Mesendoderm (in vitro differentiated cells): Measurements from ENCODE around the gene TEAD4.
A peak's percentile ranks its signal among the peaks of the same experiment; 100 is the strongest.

Experiments used
- DNase-seq: peaks from one replicate; pipeline ENCODE4 v3.0.0; 2013
- H2AK5ac ChIP-seq: 2 replicates; pipeline ENCODE4 v1.6.1; 2013; ENCODE audit warnings: low read length, inconsistent platforms
- H2BK120ac ChIP-seq: 2 replicates; pipeline ENCODE4 v1.6.1; 2013; ENCODE audit warnings: low read depth, mild to moderate bottlenecking, low read length, moderate library complexity, mixed read lengths
- H2BK15ac ChIP-seq: replicated peaks from 2 replicates; pipeline ENCODE4 v1.6.1; 2013; ENCODE audit warnings: low read depth, mild to moderate bottlenecking, moderate library complexity
- H2BK5ac ChIP-seq: 2 replicates; pipeline ENCODE4 v1.6.1; 2013; ENCODE audit warnings: low read length, inconsistent platforms
- H3K18ac ChIP-seq: 2 replicates; pipeline ENCODE4 v1.6.1; 2013; ENCODE audit warnings: mild to moderate bottlenecking, low read length, mixed read lengths
- H3K23ac ChIP-seq: one replicate; pipeline ENCODE4 v1.6.1; 2013; ENCODE audit warnings: low read length
- H3K27ac ChIP-seq: 2 replicates; pipeline ENCODE4 v1.5.1; 2013; ENCODE audit warnings: low read depth, mild to moderate bottlenecking, inconsistent platforms, low read length, moderate library complexity
- H3K27me3 ChIP-seq: 2 replicates; pipeline ENCODE4 v1.6.1; 2013; ENCODE audit warnings: low read length, control low read depth, mild to moderate bottlenecking, inconsistent platforms; ENCODE audit not compliant: insufficient read depth, poor library complexity
- H3K36me3 ChIP-seq: 2 replicates; pipeline ENCODE4 v1.6.1; 2013; ENCODE audit warnings: low read length, inconsistent platforms; ENCODE audit not compliant: control insufficient read depth, insufficient read depth
- H3K4ac ChIP-seq: one replicate; pipeline ENCODE4 v1.6.1; 2013; ENCODE audit warnings: low read depth, mild to moderate bottlenecking, low read length, moderate library complexity
- H3K4me1 ChIP-seq: 2 replicates; pipeline ENCODE4 v1.6.1; 2013; ENCODE audit warnings: low read depth, low read length, inconsistent platforms; ENCODE audit not compliant: control insufficient read depth
- H3K4me2 ChIP-seq: 2 replicates; pipeline ENCODE4 v1.6.1; 2013; ENCODE audit warnings: low read length
- H3K4me3 ChIP-seq: 2 replicates; pipeline ENCODE4 v1.5.1; 2013; ENCODE audit warnings: mild to moderate bottlenecking, low read length
- H3K56ac ChIP-seq: one replicate; pipeline ENCODE4 v1.6.1; 2013; ENCODE audit warnings: low read length
- H3K79me1 ChIP-seq: 2 replicates; pipeline ENCODE4 v1.6.1; 2013; ENCODE audit warnings: low read length, inconsistent platforms
- H3K79me2 ChIP-seq: 2 replicates; pipeline ENCODE4 v1.6.1; 2013; ENCODE audit warnings: mild to moderate bottlenecking, low read length; ENCODE audit not compliant: control insufficient read depth, insufficient read depth
- H3K9ac ChIP-seq: 2 replicates; pipeline ENCODE4 v1.6.1; 2013; ENCODE audit warnings: low read length, inconsistent platforms
- H4K5ac ChIP-seq: one replicate; pipeline ENCODE4 v1.6.1; 2013; ENCODE audit warnings: low read length
- H4K8ac ChIP-seq: one replicate; pipeline ENCODE4 v1.6.1; 2013; ENCODE audit warnings: low read depth, mild to moderate bottlenecking, control low read depth, low read length, moderate library complexity
- WGBS: extraction: QIAGEN DNeasy Blood & Tissue Kit; methylation state at CpG from one replicate; pipeline ENCODE4 v1.1.7; 2013; ENCODE audit warnings: low lambda C conversion rate, missing lambda C conversion rate; ENCODE audit not compliant: insufficient coverage; ENCODE audit errors: extremely low coverage; 5-methylcytosine and 5-hydroxymethylcytosine counted together

Gene TEAD4

GRCh38 chr12:2982361-2982760 lies 23.2 kb downstream of the TEAD4 start:
- H3K4me1 ChIP-seq = peaks cover 2% of the 10 kb centered on the region
- H3K4ac ChIP-seq = no peak overlapping the region
- H2AK5ac ChIP-seq = no peak overlapping the region
- no peak overlapping the region for H3K27ac ChIP-seq
- H3K4me2 ChIP-seq = no peak overlapping the region
- no peak overlapping the region for H3K9ac ChIP-seq
- H4K8ac ChIP-seq = no peak overlapping the region
- DNase-seq = no peak
- H3K36me3 ChIP-seq = no peaks in the 10 kb centered on the region
- H3K27me3 ChIP-seq = no peaks in the 10 kb centered on the region
- H3K79me1 ChIP-seq = peaks cover 24% of the 10 kb centered on the region
- no peak overlapping the region for H3K56ac ChIP-seq
- no peak overlapping the region for H4K5ac ChIP-seq
- H3K4me3 ChIP-seq = no peak overlapping the region
- no peak overlapping the region for H2BK5ac ChIP-seq
- H2BK15ac ChIP-seq = no peak overlapping the region
- WGBS = no CpG with 5 or more reads among the region's 13 CpGs
- peaks cover 65% of the 10 kb centered on the region for H3K79me2 ChIP-seq
- H2BK120ac ChIP-seq = no peak overlapping the region
- no peak overlapping the region for H3K23ac ChIP-seq
- no peak overlapping the region for H3K18ac ChIP-seq

GRCh38 chr12:2984249-2984648 lies 25.1 kb downstream of the TEAD4 start:
- Histone ChIP-seq H3K36me3 (no peaks in the 10 kb centered on the region), H2BK15ac (no peak overlapping the region), H3K23ac (no peak overlapping the region), H3K9ac (no peak overlapping the region), H3K4ac (no peak overlapping the region), H3K18ac (no peak overlapping the region), H3K79me2 (peaks cover 61% of the 10 kb centered on the region), H3K4me3 (no peak overlapping the region), H3K27ac (no peak overlapping the region), H4K5ac (no peak overlapping the region), H3K27me3 (no peaks in the 10 kb centered on the region), H2AK5ac (no peak overlapping the region), H2BK5ac (no peak overlapping the region), H2BK120ac (no peak overlapping the region), H3K79me1 (peaks cover 20% of the 10 kb centered on the region), H3K4me1 (peaks cover 6% of the 10 kb centered on the region), H3K56ac (no peak overlapping the region), H3K4me2 (no peak overlapping the region), H4K8ac (no peak overlapping the region)
- no peak for DNase-seq
- no CpG with 5 or more reads among the region's 5 CpGs for WGBS

GRCh38 chr12:2984698-2985097 lies 25.5 kb downstream of the TEAD4 start:
- no peak overlapping the region for H2BK5ac ChIP-seq
- no peak overlapping the region for H3K4ac ChIP-seq
- peaks cover 60% of the 10 kb centered on the region for H3K79me2 ChIP-seq
- H2BK15ac ChIP-seq = no peak overlapping the region
- H3K18ac ChIP-seq = no peak overlapping the region
- no peak overlapping the region for H3K27ac ChIP-seq
- no peak overlapping the region for H3K4me2 ChIP-seq
- no peaks in the 10 kb centered on the region for H3K27me3 ChIP-seq
- H3K56ac ChIP-seq = no peak overlapping the region
- WGBS = no CpG with 5 or more reads among the region's 1 CpG
- H3K4me3 ChIP-seq = no peak overlapping the region
- H3K4me1 ChIP-seq = peaks cover 6% of the 10 kb centered on the region
- DNase-seq = no peak
- H3K36me3 ChIP-seq = no peaks in the 10 kb centered on the region
- no peak overlapping the region for H3K23ac ChIP-seq
- H2BK120ac ChIP-seq = no peak overlapping the region
- no peak overlapping the region for H2AK5ac ChIP-seq
- peaks cover 17% of the 10 kb centered on the region for H3K79me1 ChIP-seq
- H3K9ac ChIP-seq = no peak overlapping the region
- H4K5ac ChIP-seq = no peak overlapping the region
- no peak overlapping the region for H4K8ac ChIP-seq

- no peak overlapping the region for H4K8ac ChIP-seq
- H3K9ac ChIP-seq = no peak overlapping the region
- H3K4me1 ChIP-seq = peaks cover 4% of the 10 kb centered on the region
- H3K56ac ChIP-seq = no peak overlapping the region
- H2BK5ac ChIP-seq = no peak overlapping the region
- H2BK120ac ChIP-seq = no peak overlapping the region
- H3K4me3 ChIP-seq = no peak overlapping the region
- peaks cover 52% of the 10 kb centered on the region for H3K79me2 ChIP-seq
- H3K4me2 ChIP-seq = no peak overlapping the region
- no peak for DNase-seq
- no peak overlapping the region for H3K4ac ChIP-seq
- no peak overlapping the region for H2BK15ac ChIP-seq
- no CpG with 5 or more reads among the region's 3 CpGs for WGBS
- no peak overlapping the region for H3K18ac ChIP-seq
- no peak overlapping the region for H2AK5ac ChIP-seq
- H3K27ac ChIP-seq = no peak overlapping the region
- no peak overlapping the region for H4K5ac ChIP-seq
- H3K23ac ChIP-seq = no peak overlapping the region
- peaks cover 12% of the 10 kb centered on the region for H3K79me1 ChIP-seq
- no peaks in the 10 kb centered on the region for H3K36me3 ChIP-seq
- no peaks in the 10 kb centered on the region for H3K27me3 ChIP-seq
Observed at GRCh38 chr12:2986876-2987275, 27.7 kb downstream of the TEAD4 start.

- no peak overlapping the region for H2BK120ac ChIP-seq
- no peak overlapping the region for H2BK5ac ChIP-seq
- no peak overlapping the region for H3K4ac ChIP-seq
- no peak overlapping the region for H4K5ac ChIP-seq
- H3K9ac ChIP-seq = no peak overlapping the region
- H3K23ac ChIP-seq = no peak overlapping the region
- H3K79me1 ChIP-seq = peaks cover 12% of the 10 kb centered on the region
- H3K4me2 ChIP-seq = no peak overlapping the region
- H2BK15ac ChIP-seq = no peak overlapping the region
- no peak overlapping the region for H3K4me3 ChIP-seq
- no peaks in the 10 kb centered on the region for H3K27me3 ChIP-seq
- H2AK5ac ChIP-seq = no peak overlapping the region
- no peak overlapping the region for H3K18ac ChIP-seq
- WGBS = no CpG with 5 or more reads among the region's 5 CpGs
- no peak overlapping the region for H4K8ac ChIP-seq
- peaks cover 49% of the 10 kb centered on the region for H3K79me2 ChIP-seq
- H3K56ac ChIP-seq = peak overlapping the region; percentile 22
- peak; percentile 84 for DNase-seq
- peaks cover 4% of the 10 kb centered on the region for H3K4me1 ChIP-seq
- no peaks in the 10 kb centered on the region for H3K36me3 ChIP-seq
- no peak overlapping the region for H3K27ac ChIP-seq
Observed at GRCh38 chr12:2988494-2988893, 29.3 kb downstream of the TEAD4 start.

GRCh38 chr12:2992724-2993123 lies 33.5 kb downstream of the TEAD4 start:
- WGBS = no CpG with 5 or more reads among the region's 5 CpGs
- H4K8ac ChIP-seq = no peak overlapping the region
- no peak overlapping the region for H2AK5ac ChIP-seq
- H3K4me2 ChIP-seq = no peak overlapping the region
- no peak overlapping the region for H3K23ac ChIP-seq
- no peak overlapping the region for H3K9ac ChIP-seq
- H3K79me1 ChIP-seq = peaks cover 17% of the 10 kb centered on the region
- no peak overlapping the region for H3K18ac ChIP-seq
- no peak for DNase-seq
- H3K4me1 ChIP-seq = peaks cover 4% of the 10 kb centered on the region
- no peak overlapping the region for H2BK5ac ChIP-seq
- no peak overlapping the region for H3K27ac ChIP-seq
- H4K5ac ChIP-seq = no peak overlapping the region
- no peak overlapping the region for H3K4me3 ChIP-seq
- H3K79me2 ChIP-seq = peaks cover 46% of the 10 kb centered on the region
- H3K27me3 ChIP-seq = no peaks in the 10 kb centered on the region
- peaks cover 4% of the 10 kb centered on the region for H3K36me3 ChIP-seq
- no peak overlapping the region for H2BK15ac ChIP-seq
- no peak overlapping the region for H3K4ac ChIP-seq
- H3K56ac ChIP-seq = no peak overlapping the region
- no peak overlapping the region for H2BK120ac ChIP-seq
